IMR-90 (cell line): ENCODE results near the gene PANK2. TPM values are rescaled to one million over a fixed set of nuclear protein-coding genes. Genes with fewer than 3 reads are reported as not detected.

Experiments used
- ATAC-seq: fragments of 200-7000 bp; cut with Tn5 transposase; 2 replicates; pipeline ENCODE4 v1.9.1; 2020; ENCODE audit warnings: low read depth, mild to moderate bottlenecking, moderate library complexity
- BruUV-seq: library from RNA; stranded (reverse); fragments of 400-500 nt; replicated peaks from 2 replicates; lab custom pipeline; 2021; lab: Mats Ljungman, UMichigan
- CTCF ChIA-PET: fragments of 300-600 bp; formaldehyde crosslinking; extraction: SDS; loops from one replicate; lab custom pipeline; 2021; ENCODE audit warnings: antibody characterized with exemption; lab: Yijun Ruan, JAX
- POLR2A ChIA-PET: fragments of 300-600 bp; sonication (Branson Sonifier 250); formaldehyde crosslinking; loops from one replicate; lab custom pipeline; 2022; ENCODE audit warnings: antibody characterized with exemption; ENCODE audit not compliant: unreplicated experiment; lab: Charles Lee
- DNase-seq: peaks from one replicate; pipeline ENCODE4 v3.0.0; 2013
- H2AFZ ChIP-seq: replicated peaks from 2 replicates; pipeline ENCODE3; 2013; ENCODE audit warnings: low read length, mild to moderate bottlenecking; ENCODE audit not compliant: poor library complexity
- H2AK5ac ChIP-seq: 2 replicates; pipeline ENCODE4 v1.6.1; 2013; ENCODE audit warnings: low read depth, low read length, inconsistent platforms
- H2AK9ac ChIP-seq: replicated peaks from 2 replicates; pipeline ENCODE3; 2013; ENCODE audit warnings: mild to moderate bottlenecking, low read depth, low read length, moderate library complexity; ENCODE audit not compliant: poor library complexity
- H2BK120ac ChIP-seq: 2 replicates; pipeline ENCODE4 v1.6.1; 2013; ENCODE audit warnings: low read depth, low read length, inconsistent platforms
- H2BK15ac ChIP-seq: 3 replicates; pipeline ENCODE4 v1.6.1; 2013; ENCODE audit warnings: low read depth, low read length, inconsistent platforms
- H2BK20ac ChIP-seq: 2 replicates; pipeline ENCODE4 v1.6.1; 2013; ENCODE audit warnings: low read depth, mild to moderate bottlenecking, inconsistent platforms, low read length, moderate library complexity
- H2BK5ac ChIP-seq: 2 replicates; pipeline ENCODE4 v1.6.1; 2013; ENCODE audit warnings: mild to moderate bottlenecking, low read depth, low read length, inconsistent platforms; ENCODE audit not compliant: poor library complexity, severe bottlenecking
- H3K14ac ChIP-seq: replicated peaks from 2 replicates; pipeline ENCODE4 v1.6.1; 2013; ENCODE audit warnings: low read depth, low read length, inconsistent platforms
- H3K18ac ChIP-seq: 2 replicates; pipeline ENCODE4 v1.6.1; 2013; ENCODE audit warnings: low read depth, low read length, control low read depth
- H3K23ac ChIP-seq: 2 replicates; pipeline ENCODE4 v1.6.1; 2013; ENCODE audit warnings: low read depth, low read length, inconsistent platforms
- H3K27ac ChIP-seq: 2 replicates; pipeline ENCODE4 v1.5.1; 2013; ENCODE audit warnings: mild to moderate bottlenecking, control low read depth, low read length; ENCODE audit not compliant: insufficient read depth
- H3K27me3 ChIP-seq: 2 replicates; pipeline ENCODE4 v1.6.1; 2013; ENCODE audit warnings: low read length; ENCODE audit not compliant: control insufficient read depth, insufficient read depth
- H3K36me3 ChIP-seq: 2 replicates; pipeline ENCODE4 v1.6.1; 2013; ENCODE audit warnings: low read length, mixed read lengths; ENCODE audit not compliant: control insufficient read depth, insufficient read depth
- H3K4ac ChIP-seq: 2 replicates; pipeline ENCODE4 v1.6.1; 2013; ENCODE audit warnings: low read depth, low read length, inconsistent platforms
- H3K4me1 ChIP-seq: 2 replicates; pipeline ENCODE4 v1.6.1; 2013; ENCODE audit warnings: low read length, mixed read lengths; ENCODE audit not compliant: control insufficient read depth, insufficient read depth
- H3K4me2 ChIP-seq: 2 replicates; pipeline ENCODE4 v1.6.1; 2013; ENCODE audit warnings: low read depth, mild to moderate bottlenecking, control low read depth, low read length, moderate library complexity
- H3K4me3 ChIP-seq: 2 replicates; pipeline ENCODE4 v1.5.1; 2013; ENCODE audit warnings: low read depth, mild to moderate bottlenecking, control low read depth, low read length, moderate library complexity; ENCODE audit not compliant: insufficient read depth
- H3K56ac ChIP-seq: 2 replicates; pipeline ENCODE4 v1.6.1; 2013; ENCODE audit warnings: low read length, inconsistent platforms; ENCODE audit not compliant: insufficient read depth; ENCODE audit errors: extremely low read depth
- H3K79me1 ChIP-seq, 2 experiments: 2 replicates each; pipeline ENCODE4 v1.6.1; 2013; ENCODE audit warnings: low read length in 2 of 2, inconsistent platforms in 1 of 2, low read depth in 1 of 2
- H3K9ac ChIP-seq: 2 replicates; pipeline ENCODE4 v1.6.1; 2013; ENCODE audit warnings: low read depth, low read length, control low read depth
- H3K9me1 ChIP-seq: 2 replicates; pipeline ENCODE4 v1.6.1; 2013; ENCODE audit warnings: low read length, inconsistent platforms; ENCODE audit not compliant: insufficient read depth
- H3K9me3 ChIP-seq: 2 replicates; pipeline ENCODE4 v1.6.1; 2013; ENCODE audit warnings: low read length; ENCODE audit not compliant: control insufficient read depth, insufficient read depth
- H4K20me1 ChIP-seq: 2 replicates; pipeline ENCODE4 v1.6.1; 2013; ENCODE audit warnings: low read length, inconsistent platforms; ENCODE audit not compliant: insufficient read depth
- H4K5ac ChIP-seq: 2 replicates; pipeline ENCODE4 v1.6.1; 2013; ENCODE audit warnings: mild to moderate bottlenecking, low read depth, low read length, control low read depth
- H4K8ac ChIP-seq, 2 experiments: 2 replicates each; pipeline ENCODE4 v1.6.1; 2013; ENCODE audit warnings: low read depth in 2 of 2, low read length in 2 of 2, control low read depth in 1 of 2, inconsistent platforms in 1 of 2
- H4K91ac ChIP-seq: 2 replicates; pipeline ENCODE4 v1.6.1; 2013; ENCODE audit warnings: low read depth, low read length, inconsistent platforms; ENCODE audit not compliant: insufficient read depth
- BHLHE40 ChIP-seq: fragments of 150-350 bp; IDR thresholded peaks from 2 replicates; pipeline ENCODE4 v1.6.1; 2016; ENCODE audit warnings: mild to moderate bottlenecking, low read depth, low read length
- CEBPB ChIP-seq: IDR thresholded peaks from 2 replicates; pipeline ENCODE4 v1.6.1; 2012; ENCODE audit warnings: low read depth, low read length, improper control_type of control experiment
- CTCF ChIP-seq: conservative IDR thresholded peaks from 2 replicates; pipeline ENCODE4 v1.5.1; 2012; ENCODE audit warnings: mild to moderate bottlenecking, low read depth, low read length, improper control_type of control experiment
- MAFK ChIP-seq: IDR thresholded peaks from 2 replicates; pipeline ENCODE4 v1.6.1; 2012; ENCODE audit warnings: low read depth, low read length, improper control_type of control experiment
- POLR2A ChIP-seq: IDR thresholded peaks from 2 replicates; pipeline ENCODE4 v1.6.1; 2012; ENCODE audit warnings: mild to moderate bottlenecking, low read depth, low read length
- RCOR1 ChIP-seq: IDR thresholded peaks from 2 replicates; pipeline ENCODE4 v1.6.1; 2012; ENCODE audit warnings: mild to moderate bottlenecking, low read length, improper control_type of control experiment; ENCODE audit not compliant: insufficient replicate concordance
- WGBS, 2 experiments: methylation state at CpG; one replicate each; pipeline versions ENCODE4 v1.1.5 to v1.1.7; 2013; ENCODE audit warnings: missing lambda C conversion rate in 2 of 2; ENCODE audit not compliant: insufficient read length in 1 of 2; ENCODE audit errors: extremely low coverage in 2 of 2; 5-methylcytosine and 5-hydroxymethylcytosine counted together
- dilution Hi-C: fragments of 300-500 bp; cut with HindIII; formaldehyde crosslinking; loops from one replicate; pipeline ENCODE4 v1.14.3; 2018; ENCODE audit warnings: low sequenced_read_pairs; ENCODE audit not compliant: unreplicated experiment
- in situ Hi-C: fragments of 300-500 bp; cut with MboI; formaldehyde crosslinking; loops from 3 replicates; pipeline ENCODE4 v1.14.3; 2019; ENCODE audit warnings: low sequenced_read_pairs, inconsistent platforms, mixed read lengths
- intact Hi-C: fragments of 100-400 bp; cut with micrococcal nuclease; formaldehyde crosslinking; loops from 2 replicates; pipeline ENCODE4 v1.10.0; 2022
- polyA plus RNA-seq, 3 experiments: library from polyadenylated mRNA; depleted of rRNA; stranded (reverse); fragments of >200 nt; gene quantifications; 2 replicates each; pipeline ENCODE4 v1.2.3, GENCODE V29; 2012; ENCODE audit warnings: low replicate concordance in 1 of 3
- total RNA-seq: library from RNA; depleted of rRNA; stranded (reverse); fragments of >200 nt; gene quantifications from 2 replicates; pipeline ENCODE4 v1.2.3, GENCODE V29; 2012

Gene PANK2
- total and polyA plus RNA-seq, 2 of the 4 experiments (the other 2 are of a cell fraction), result 17.7 to 28.1 TPM

DNA sequence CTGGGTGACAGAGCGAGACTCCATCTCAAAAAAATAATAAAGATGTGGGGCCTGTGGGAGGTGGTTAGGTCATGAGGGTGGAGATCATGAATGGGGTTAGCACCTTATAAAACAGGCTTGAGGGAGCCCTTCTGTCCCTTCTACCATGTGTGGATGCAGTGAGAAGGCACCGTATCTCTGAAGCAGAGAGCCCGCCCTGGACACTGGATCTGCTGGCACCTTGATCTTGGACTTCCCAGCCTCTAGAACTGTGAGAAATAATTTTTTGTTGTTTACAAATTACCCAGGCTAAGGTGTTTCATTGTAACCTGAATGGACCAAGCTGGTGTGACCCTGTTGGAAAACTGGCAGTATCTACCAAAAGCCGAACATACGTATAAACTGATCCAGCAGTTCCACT is 15.7 kb upstream of the PANK2 start:
- TF ChIP-seq CEBPB, result no peak
- no peak for TF ChIP-seq CTCF
- TF ChIP-seq POLR2A, result no peak
- no peak for TF ChIP-seq BHLHE40
- TF ChIP-seq MAFK, result no peak
- TF ChIP-seq RCOR1, result no peak
- Histone ChIP-seq H3K18ac (no peak overlapping the region), H3K56ac (no peak overlapping the region), H3K4me3 (no peak overlapping the region), H2BK5ac (no peak overlapping the region), H3K9me3 (no peaks in the 10 kb centered on the region), H4K20me1 (peaks cover 9% of the 10 kb centered on the region; the same call in 1 of the 2 replicates), H2BK15ac (no peak overlapping the region), H3K79me1 (peaks cover 25 to 66% of the 10 kb centered on the region in 2 experiments), H3K36me3 (peaks cover 31% of the 10 kb centered on the region), H3K4ac (no peak overlapping the region), H2BK120ac (no peak overlapping the region), H2AFZ (no peak overlapping the region), H3K27ac (no peak overlapping the region), H3K4me2 (no peak overlapping the region), H4K8ac (no peak overlapping the region), H2AK9ac (no peak overlapping the region), H3K14ac (no peak overlapping the region), H4K5ac (no peak overlapping the region), H3K27me3 (no peaks in the 10 kb centered on the region), H4K91ac (no peak overlapping the region), H3K9ac (no peak overlapping the region), H3K4me1 (no peaks in the 10 kb centered on the region), H3K9me1 (peaks cover 24% of the 10 kb centered on the region), H2BK20ac (no peak overlapping the region), H3K23ac (no peak overlapping the region), H2AK5ac (no peak overlapping the region)
- ChIA-PET POLR2A (no interaction called here), CTCF (interaction anchor here (0.5 kb wide), 1 partner anchor 174 kb away, joined by 3 read pairs; no protein-coding TSS in a partner anchor)
- 100% methylated on average over 2 of the region's 5 CpGs; no CpG with 5 or more reads in 1 of the 2 experiments for WGBS, 2 experiments
- in situ Hi-C loops, result no loop called here
- ATAC-seq (no peak), DNase-seq (no peak)
- intact Hi-C loops, result no loop called here
- BruUV-seq, result no TSS peak
- dilution Hi-C loops, result no loop called here
